Mesothelial cell of epicardium (in vitro differentiated cells): ENCODE data around the gene TOP1. TPM values are rescaled to one million over a fixed set of nuclear protein-coding genes. Genes with fewer than 3 reads are reported as not detected.

Experiments used
- DNase-seq, 2 experiments: peaks; one replicate each; pipeline ENCODE4 v3.0.0; 2021; ENCODE audit warnings: low spot score in 2 of 2; ENCODE audit not compliant: unreplicated experiment in 2 of 2
- H3K27ac Mint-ChIP-seq: 2 replicates; pipeline ENCODE4 v1.8.0; 2021; ENCODE audit warnings: mixed read lengths
- H3K27me3 Mint-ChIP-seq: 2 replicates; pipeline ENCODE4 v1.8.0; 2021; ENCODE audit warnings: low read depth, mixed read lengths
- H3K36me3 Mint-ChIP-seq: 2 replicates; pipeline ENCODE4 v1.8.0; 2021; ENCODE audit warnings: mixed read lengths
- H3K4me1 Mint-ChIP-seq: 2 replicates; pipeline ENCODE4 v1.8.0; 2021; ENCODE audit warnings: mixed read lengths
- H3K4me3 Mint-ChIP-seq: 2 replicates; pipeline ENCODE4 v1.8.0; 2021; ENCODE audit warnings: mild to moderate bottlenecking, moderate library complexity, mixed read lengths
- H3K9me3 Mint-ChIP-seq: 2 replicates; pipeline ENCODE4 v1.8.0; 2021; ENCODE audit warnings: mixed read lengths
- CTCF ChIP-seq: fragments of 200-600 bp; sonication (generic); IDR thresholded peaks from one replicate; pipeline ENCODE4 v1.5.0; 2021; ENCODE audit warnings: antibody characterized with exemption; ENCODE audit not compliant: unreplicated experiment
- total RNA-seq: library from RNA; stranded (reverse); gene quantifications from 3 replicates; pipeline ENCODE4 v1.2.1, GENCODE V29; 2021

TOP1 gene
- total RNA-seq, 1 donor from 2014 or later, result 76.7 TPM

GRCh38 chr20:41063442-41063841 is 34.8 kb downstream of the TOP1 start:
- Mint-ChIP-seq H3K27ac (no peak overlapping the region), H3K4me3 (no peak overlapping the region), H3K36me3 (peaks cover 48% of the 10 kb centered on the region), H3K9me3 (peaks cover 8% of the 10 kb centered on the region), H3K4me1 (peaks cover 4% of the 10 kb centered on the region), H3K27me3 (no peaks in the 10 kb centered on the region)
- DNase-seq, result no peak
- no peak for TF ChIP-seq CTCF

DNA sequence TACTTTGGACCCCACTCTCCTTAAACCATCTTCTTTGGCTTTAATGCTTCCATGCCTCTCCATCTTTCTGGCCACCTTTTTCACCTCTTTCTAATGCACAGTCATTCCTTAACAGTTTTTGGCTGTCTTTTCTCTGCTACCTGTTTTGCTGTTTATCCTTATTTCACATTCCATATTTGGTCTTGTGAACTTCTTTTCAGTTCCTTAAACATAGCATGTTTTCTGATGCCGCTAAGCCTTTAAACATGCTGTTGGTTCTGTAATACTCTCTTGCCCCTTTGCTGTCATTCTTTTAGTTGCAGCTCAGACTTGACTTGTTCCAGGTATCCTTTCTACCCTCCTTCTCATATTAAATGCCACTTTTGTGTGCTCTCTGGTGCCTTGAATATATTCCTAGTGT is 35.8 kb downstream of the TOP1 start:
- Mint-ChIP-seq H3K36me3 (peaks cover 49% of the 10 kb centered on the region), H3K27me3 (no peaks in the 10 kb centered on the region), H3K4me1 (no peaks in the 10 kb centered on the region), H3K9me3 (peaks cover 8% of the 10 kb centered on the region), H3K27ac (no peak overlapping the region), H3K4me3 (no peak overlapping the region)
- no peak for TF ChIP-seq CTCF
- no peak for DNase-seq

GRCh38 chr20:41065716-41066115 is 37.1 kb downstream of the TOP1 start:
- no peak for DNase-seq
- TF ChIP-seq CTCF, result no peak
- H3K36me3 Mint-ChIP-seq, result peaks cover 53% of the 10 kb centered on the region
- H3K4me3 Mint-ChIP-seq, result no peak overlapping the region
- H3K27ac Mint-ChIP-seq, result no peak overlapping the region
- peaks cover 1% of the 10 kb centered on the region for H3K4me1 Mint-ChIP-seq
- peaks cover 8% of the 10 kb centered on the region for H3K9me3 Mint-ChIP-seq
- no peaks in the 10 kb centered on the region for H3K27me3 Mint-ChIP-seq

DNA sequence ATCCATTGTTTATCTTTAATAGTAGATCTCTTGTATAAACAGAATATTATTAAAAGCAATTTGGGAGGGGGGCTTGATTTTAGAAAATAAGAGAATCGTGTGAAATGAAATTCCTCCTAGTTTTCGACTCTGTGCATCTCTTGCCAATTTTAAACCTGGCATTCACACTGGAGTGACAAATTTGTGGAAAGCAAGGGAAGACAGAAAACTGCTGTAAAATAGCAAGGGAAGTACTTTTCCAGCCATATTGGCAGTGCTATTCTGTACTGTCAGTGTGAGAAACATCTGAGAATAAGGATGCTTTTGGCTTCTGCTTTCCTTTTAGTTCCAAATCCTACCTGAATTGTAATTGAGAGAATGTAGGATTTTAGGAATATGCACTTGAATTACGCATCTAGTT is 40.2 kb downstream of the TOP1 start:
- Mint-ChIP-seq H3K4me1 (peaks cover 24% of the 10 kb centered on the region), H3K36me3 (peaks cover 31% of the 10 kb centered on the region)
- no peak for TF ChIP-seq CTCF

GRCh38 chr20:41072190-41072863 is 43.7 kb downstream of the TOP1 start:
- Mint-ChIP-seq H3K36me3 (peaks cover 27% of the 10 kb centered on the region), H3K9me3 (no peaks in the 10 kb centered on the region), H3K27me3 (no peaks in the 10 kb centered on the region), H3K4me1 (peaks cover 46% of the 10 kb centered on the region), H3K27ac (peak overlapping the region; percentile 77), H3K4me3 (no peak overlapping the region)
- TF ChIP-seq CTCF, result no peak
- DNase-seq, result no peak

More for the DNA sequence above, 40.2 kb downstream of the TOP1 start:
- DNase-seq, result no peak
- Mint-ChIP-seq H3K9me3 (no peaks in the 10 kb centered on the region), H3K4me3 (no peak overlapping the region), H3K27ac (no peak overlapping the region), H3K27me3 (no peaks in the 10 kb centered on the region)

DNA sequence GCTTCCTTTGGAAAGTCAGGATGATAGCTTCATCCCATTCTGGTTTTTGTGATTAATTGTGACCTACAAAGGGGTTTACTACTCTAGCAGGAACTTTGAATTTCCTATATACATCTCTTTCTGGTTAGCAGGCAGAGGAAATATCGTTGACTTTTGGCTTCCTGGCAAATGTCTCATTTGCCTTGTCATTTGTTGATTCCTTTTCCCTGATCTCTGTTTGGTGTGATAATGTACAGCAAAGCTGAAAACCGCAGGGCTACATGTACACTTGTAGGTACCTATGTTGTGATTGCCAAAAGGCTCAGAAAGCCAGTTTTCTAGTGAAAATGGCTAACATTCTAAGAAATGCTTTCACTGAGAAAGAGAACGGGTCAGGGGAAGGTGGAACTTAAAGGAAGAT is 44.3 kb downstream of the TOP1 start:
- Mint-ChIP-seq H3K36me3 (peaks cover 27% of the 10 kb centered on the region), H3K4me1 (peaks cover 48% of the 10 kb centered on the region), H3K27me3 (no peaks in the 10 kb centered on the region), H3K27ac (peak overlapping the region; percentile 19), H3K9me3 (no peaks in the 10 kb centered on the region), H3K4me3 (no peak overlapping the region)
- DNase-seq, result no peak
- no peak for TF ChIP-seq CTCF
